HG02798 (cell line): ENCODE measurements around the gene CRELD2.
"Not testable (repeated sequence)": the region's sequence is repeated elsewhere in the genome, so short reads cannot be mapped to it uniquely, and the experiment has no call there.

Experiments
- ATAC-seq: cut with Tn5 transposase; IDR thresholded peaks from one replicate; pipeline ENCODE4 v1.9.1; 2021; ENCODE audit warnings: mild to moderate bottlenecking; ENCODE audit not compliant: unreplicated experiment, poor library complexity

Gene CRELD2

GRCh38 chr22:49943405-49943765 is 25.0 kb downstream of the CRELD2 start:
- ATAC-seq = no peak

- ATAC-seq = no peak
These were observed 25.5 kb downstream of the CRELD2 start for GRCh38 chr22:49943771-49944398.

GRCh38 chr22:49944399-49944891 is 26.0 kb downstream of the CRELD2 start:
- no peak for ATAC-seq

- not testable (repeated sequence) for ATAC-seq
These were observed 26.8 kb downstream of the CRELD2 start for GRCh38 chr22:49945042-49945794.

DNA sequence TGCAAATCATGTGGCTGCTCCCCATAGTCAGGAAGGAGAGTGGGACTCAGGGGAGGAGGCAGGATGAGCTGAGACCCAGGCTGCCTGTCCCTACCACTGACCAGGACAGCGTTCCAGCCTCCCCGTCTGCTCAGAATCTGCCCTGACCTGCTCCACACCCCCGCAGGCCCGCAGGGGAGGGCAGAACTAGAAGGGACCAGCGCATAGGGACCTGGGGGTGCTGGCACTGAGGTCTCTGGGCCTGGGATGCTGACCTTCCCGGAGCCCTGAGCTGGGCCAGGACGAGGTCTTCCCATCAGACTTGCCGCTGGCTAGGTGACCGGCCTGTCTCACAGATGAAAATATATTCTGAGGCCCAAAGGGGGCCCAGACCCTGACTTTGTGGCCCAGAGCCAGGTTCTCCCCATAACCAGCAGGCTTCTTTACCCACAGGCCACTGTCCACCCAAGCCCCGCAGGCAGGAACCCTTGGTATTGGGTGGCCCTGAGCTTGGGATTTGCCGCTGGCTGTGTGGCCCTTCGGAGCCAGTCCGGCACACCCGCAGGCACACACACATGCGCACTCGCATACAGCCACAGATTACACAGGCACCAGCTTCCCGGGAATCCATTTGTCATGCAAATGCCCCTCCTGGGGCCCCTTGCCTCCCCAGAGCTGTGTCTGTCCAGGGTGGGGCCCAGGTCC is 28.3 kb downstream of the CRELD2 start:
- ATAC-seq = no peak

DNA sequence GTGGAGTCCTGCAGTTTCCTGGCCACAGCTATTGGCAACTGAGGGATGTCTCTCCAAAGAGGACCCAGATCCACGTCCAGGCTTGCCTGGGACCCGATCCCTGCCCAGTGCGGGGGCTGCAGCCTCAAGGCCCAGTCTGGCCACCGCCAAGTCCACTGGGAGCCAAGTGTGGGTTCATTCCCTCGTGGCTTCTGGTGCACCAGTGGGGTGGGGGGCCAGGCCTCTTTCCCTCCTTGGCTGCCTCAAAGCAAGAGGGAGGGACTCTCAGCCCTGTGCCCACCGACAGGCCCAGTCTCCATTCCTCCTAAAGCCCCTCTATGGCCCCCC is 28.8 kb downstream of the CRELD2 start:
- no peak for ATAC-seq

GRCh38 chr22:49948116-49948957 is 29.9 kb downstream of the CRELD2 start:
- no peak for ATAC-seq

- no peak for ATAC-seq
These were observed 30.8 kb downstream of the CRELD2 start for GRCh38 chr22:49948958-49949913.

DNA sequence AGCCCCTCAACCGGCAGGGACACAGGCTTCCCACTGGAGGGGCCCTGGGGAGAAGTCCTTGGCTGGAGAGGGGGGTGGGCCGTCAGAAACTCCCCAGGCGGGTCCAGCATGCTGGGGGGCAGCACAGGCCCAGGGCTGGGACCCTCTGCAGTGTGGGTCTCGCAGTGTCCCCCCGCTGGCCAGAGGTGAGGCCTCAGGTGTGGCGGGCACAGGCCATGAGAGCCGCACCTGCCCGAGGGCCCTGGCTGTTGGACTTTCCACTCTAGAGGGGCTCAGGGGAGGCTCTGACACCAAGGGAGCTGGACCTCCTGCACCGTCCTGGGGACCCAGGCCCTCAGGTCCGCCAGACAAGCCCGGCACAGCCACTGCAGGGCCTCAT is 31.5 kb downstream of the CRELD2 start:
- no peak for ATAC-seq

GRCh38 chr22:49950396-49950994 is 32.1 kb downstream of the CRELD2 start:
- ATAC-seq = no peak

GRCh38 chr22:49951000-49951677 is 32.7 kb downstream of the CRELD2 start:
- no peak for ATAC-seq

- no peak for ATAC-seq
These were observed 33.2 kb downstream of the CRELD2 start for GRCh38 chr22:49951678-49951985.

DNA sequence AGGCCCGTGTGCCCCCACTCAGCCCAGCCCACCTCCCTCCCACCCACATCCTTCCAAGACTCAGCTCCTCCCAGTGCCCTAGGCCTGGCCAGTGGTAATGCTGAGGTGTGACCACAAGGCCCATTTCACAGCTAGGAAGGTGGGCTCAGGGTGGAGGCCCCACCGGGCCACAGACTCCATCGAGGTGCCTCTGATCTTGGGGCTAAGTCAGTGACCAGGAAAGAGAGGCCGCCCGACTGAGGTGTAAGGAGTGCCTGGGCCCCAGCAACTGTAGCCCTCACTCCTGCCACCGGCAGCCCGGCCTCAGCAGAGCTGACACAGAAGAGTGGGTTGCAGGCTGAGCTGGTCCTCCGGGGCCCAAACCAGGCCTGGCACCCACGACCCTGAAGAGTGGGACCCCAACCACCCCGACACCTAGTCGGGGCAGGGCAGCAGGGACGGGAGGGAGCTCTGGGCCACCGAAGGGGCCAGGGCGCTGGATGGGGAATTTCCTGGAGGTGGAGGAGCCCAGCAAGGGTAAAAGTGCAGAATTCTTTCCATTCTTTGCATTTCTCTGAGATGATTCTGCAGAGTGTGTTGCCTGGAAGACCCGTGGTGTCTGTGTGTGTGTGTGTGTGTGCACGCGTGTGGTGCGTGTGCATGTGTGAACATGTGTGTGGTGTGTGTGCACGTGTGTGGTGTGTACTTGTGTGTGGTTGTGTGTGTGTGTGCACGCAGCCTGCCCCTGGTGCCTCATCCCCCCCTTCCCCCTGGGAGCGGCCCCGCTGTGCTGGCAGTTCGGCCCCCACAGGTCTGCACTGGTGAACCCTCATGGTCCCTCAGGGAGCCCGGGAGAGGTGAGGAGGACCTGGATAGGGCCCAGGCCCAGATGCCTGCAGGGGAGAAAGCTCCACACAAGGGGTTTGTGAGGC is 33.8 kb downstream of the CRELD2 start:
- no peak for ATAC-seq

DNA sequence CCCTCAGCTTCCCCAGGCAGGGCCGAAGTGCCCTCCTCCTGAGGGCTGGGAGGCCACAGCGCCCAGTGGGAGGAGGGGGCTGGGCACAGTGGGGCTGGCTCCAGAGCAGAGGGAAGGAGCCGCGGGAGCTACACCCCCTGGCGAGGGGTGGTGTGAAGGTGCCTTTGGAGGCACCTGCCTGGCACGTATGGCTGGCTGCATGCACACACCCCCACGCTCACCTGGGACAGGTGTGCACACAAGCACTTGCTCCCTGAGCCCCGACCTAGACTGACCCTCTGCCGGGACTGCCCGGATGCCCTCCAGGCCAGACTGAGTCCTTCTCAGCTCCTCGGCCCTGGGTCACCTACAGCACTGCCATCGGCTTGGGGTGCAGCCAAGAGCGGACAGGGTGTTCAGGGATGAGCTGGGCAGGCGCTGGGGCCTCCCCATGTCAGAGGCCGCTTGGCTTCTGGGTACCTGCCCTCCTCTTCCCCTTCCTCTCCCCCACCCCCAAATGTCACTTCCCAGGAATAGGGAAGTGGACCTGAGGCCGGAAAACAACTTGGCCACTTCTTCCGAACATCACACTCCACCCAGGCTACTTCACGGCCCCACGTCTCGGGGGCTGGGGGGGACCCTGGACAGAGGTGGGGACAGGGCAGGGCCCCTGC is 34.7 kb downstream of the CRELD2 start:
- no peak for ATAC-seq

- ATAC-seq = no peak
These were observed 35.4 kb downstream of the CRELD2 start for GRCh38 chr22:49953680-49954344.

- ATAC-seq = no peak
These were observed 35.9 kb downstream of the CRELD2 start for GRCh38 chr22:49954354-49954753.
